Tibial artery (tissue), 4 donors: ENCODE measurements around the gene CCND2.

ENCODE experiments used
- DNase-seq, 2 donors: peaks; one replicate each; pipeline ENCODE4 v3.0.0-alpha.2; 2019
- H3K27ac ChIP-seq, 2 donors: fragments of 200-600 bp; sonication (generic) in 1 of 2; 1 replicate in 1 of 2; 2 replicates in 1 of 2; pipeline ENCODE4 v1.5.1; 2018 to 2019; ENCODE audit warnings: mild to moderate bottlenecking in 1 of 2
- H3K27me3 ChIP-seq, 2 donors: fragments of 200-600 bp; sonication (generic) in 1 of 2; one replicate each; pipeline versions ENCODE4 v1.5.1 to v1.6.0; 2016 to 2019
- H3K36me3 ChIP-seq, 3 donors: fragments of 200-600 bp; sonication (generic) in 2 of 3; one replicate each; pipeline ENCODE4 v1.5.1; 2016 to 2019; ENCODE audit warnings: mild to moderate bottlenecking in 2 of 3
- H3K4me1 ChIP-seq, 4 donors: fragments of 200-600 bp; sonication (generic) in 2 of 4; 1 replicate in 3 of 4; 2 replicates in 1 of 4; pipeline ENCODE4 v1.5.1; 2016 to 2019
- H3K4me3 ChIP-seq, 2 donors: fragments of 200-600 bp; sonication (generic) in 1 of 2; 1 replicate in 1 of 2; 2 replicates in 1 of 2; pipeline ENCODE4 v1.5.1; 2018 to 2019; ENCODE audit warnings: mild to moderate bottlenecking in 2 of 2
- H3K9me3 ChIP-seq, 3 donors: fragments of 200-600 bp; sonication (generic) in 1 of 3; one replicate each; pipeline ENCODE4 v1.5.1; 2016 to 2019
- CTCF ChIP-seq, 2 experiments: fragments of 200-600 bp in 1 of 2; fragments of 450-650 bp in 1 of 2; IDR thresholded peaks; one replicate each; pipeline ENCODE4 v1.5.1; 2017 to 2019; ENCODE audit warnings: antibody characterized with exemption in 2 of 2, mild to moderate bottlenecking in 1 of 2, moderate library complexity in 1 of 2
- intact Hi-C: fragments of 100-400 bp; cut with DNase I; formaldehyde crosslinking; loops from one replicate; pipeline ENCODE4 v1.15.0; 2023; ENCODE audit warnings: low total_unique reads

Gene CCND2

GRCh38 chr12:4246116-4246515 lies 27.4 kb upstream of the CCND2 start:
- H3K9me3 ChIP-seq: no peaks in the 10 kb centered on the region
- no peak for TF ChIP-seq CTCF (IDR thresholded peaks at IDR 0.05)
- DNase-seq: no peak
- no peak overlapping the region for H3K27ac ChIP-seq
- H3K4me3 ChIP-seq: no peak overlapping the region
- intact Hi-C loops: no loop called here
- H3K27me3 ChIP-seq: peaks cover 0 to 21% of the 10 kb centered on the region in 2 donors
- H3K36me3 ChIP-seq: no peaks in the 10 kb centered on the region
- H3K4me1 ChIP-seq: no peaks in the 10 kb centered on the region

GRCh38 chr12:4250691-4251090 lies 22.9 kb upstream of the CCND2 start:
- TF ChIP-seq CTCF (IDR thresholded peaks at IDR 0.05): no peak
- no peaks in the 10 kb centered on the region for H3K4me1 ChIP-seq
- no peak overlapping the region for H3K27ac ChIP-seq
- no peak for DNase-seq
- intact Hi-C loops: no loop called here
- H3K36me3 ChIP-seq: no peaks in the 10 kb centered on the region
- no peaks in the 10 kb centered on the region for H3K9me3 ChIP-seq
- H3K27me3 ChIP-seq: no peaks in the 10 kb centered on the region
- no peak overlapping the region for H3K4me3 ChIP-seq

- Histone ChIP-seq H3K27me3 (no peaks in the 10 kb centered on the region), H3K36me3 (no peaks in the 10 kb centered on the region), H3K4me3 (no peak overlapping the region), H3K9me3 (no peaks in the 10 kb centered on the region), H3K4me1 (no peaks in the 10 kb centered on the region), H3K27ac (no peak overlapping the region)
- intact Hi-C loops: no loop called here
- TF ChIP-seq CTCF (IDR thresholded peaks at IDR 0.05): no peak
- no peak for DNase-seq
Observed at GRCh38 chr12:4251216-4251891, 22.2 kb upstream of the CCND2 start.

- H3K27ac ChIP-seq: no peak overlapping the region
- intact Hi-C loops: no loop called here
- H3K9me3 ChIP-seq: no peaks in the 10 kb centered on the region
- TF ChIP-seq CTCF (IDR thresholded peaks at IDR 0.05): no peak
- H3K4me3 ChIP-seq: no peak overlapping the region
- no peaks in the 10 kb centered on the region for H3K27me3 ChIP-seq
- H3K36me3 ChIP-seq: no peaks in the 10 kb centered on the region
- no peak for DNase-seq
- H3K4me1 ChIP-seq: no peaks in the 10 kb centered on the region
Observed at GRCh38 chr12:4251967-4252366, 21.6 kb upstream of the CCND2 start.

- H3K27me3 ChIP-seq: no peaks in the 10 kb centered on the region
- intact Hi-C loops: no loop called here
- TF ChIP-seq CTCF (IDR thresholded peaks at IDR 0.05): no peak
- H3K4me3 ChIP-seq: no peak overlapping the region
- no peaks in the 10 kb centered on the region for H3K36me3 ChIP-seq
- no peak overlapping the region for H3K27ac ChIP-seq
- no peaks in the 10 kb centered on the region for H3K9me3 ChIP-seq
- no peaks in the 10 kb centered on the region for H3K4me1 ChIP-seq
- DNase-seq: no peak
Observed at GRCh38 chr12:4252601-4253000, 21.0 kb upstream of the CCND2 start.
